GM12874 (cell line): ENCODE results near the gene SORCS2.

Experiments used
- TF ChIP-seq, protein P1 (sequence below): IDR thresholded peaks from 2 replicates; pipeline ENCODE4 v1.5.1; 2011; ENCODE audit warnings: low read depth, mild to moderate bottlenecking, control low read depth, low read length, moderate library complexity; ENCODE audit not compliant: insufficient read depth

Gene SORCS2

GRCh38 chr4:7367864-7368277, 175.5 kb downstream of the SORCS2 start:
- TF ChIP-seq, protein P1, sequence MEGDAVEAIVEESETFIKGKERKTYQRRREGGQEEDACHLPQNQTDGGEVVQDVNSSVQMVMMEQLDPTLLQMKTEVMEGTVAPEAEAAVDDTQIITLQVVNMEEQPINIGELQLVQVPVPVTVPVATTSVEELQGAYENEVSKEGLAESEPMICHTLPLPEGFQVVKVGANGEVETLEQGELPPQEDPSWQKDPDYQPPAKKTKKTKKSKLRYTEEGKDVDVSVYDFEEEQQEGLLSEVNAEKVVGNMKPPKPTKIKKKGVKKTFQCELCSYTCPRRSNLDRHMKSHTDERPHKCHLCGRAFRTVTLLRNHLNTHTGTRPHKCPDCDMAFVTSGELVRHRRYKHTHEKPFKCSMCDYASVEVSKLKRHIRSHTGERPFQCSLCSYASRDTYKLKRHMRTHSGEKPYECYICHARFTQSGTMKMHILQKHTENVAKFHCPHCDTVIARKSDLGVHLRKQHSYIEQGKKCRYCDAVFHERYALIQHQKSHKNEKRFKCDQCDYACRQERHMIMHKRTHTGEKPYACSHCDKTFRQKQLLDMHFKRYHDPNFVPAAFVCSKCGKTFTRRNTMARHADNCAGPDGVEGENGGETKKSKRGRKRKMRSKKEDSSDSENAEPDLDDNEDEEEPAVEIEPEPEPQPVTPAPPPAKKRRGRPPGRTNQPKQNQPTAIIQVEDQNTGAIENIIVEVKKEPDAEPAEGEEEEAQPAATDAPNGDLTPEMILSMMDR = no peak

GRCh38 chr4:7368296-7368695, 176.0 kb downstream of the SORCS2 start:
- TF ChIP-seq, protein P1 = no peak

GRCh38 chr4:7369511-7369910, 177.2 kb downstream of the SORCS2 start:
- TF ChIP-seq, protein P1 = no peak

GRCh38 chr4:7370038-7370437, 177.7 kb downstream of the SORCS2 start:
- TF ChIP-seq, protein P1 = no peak

DNA sequence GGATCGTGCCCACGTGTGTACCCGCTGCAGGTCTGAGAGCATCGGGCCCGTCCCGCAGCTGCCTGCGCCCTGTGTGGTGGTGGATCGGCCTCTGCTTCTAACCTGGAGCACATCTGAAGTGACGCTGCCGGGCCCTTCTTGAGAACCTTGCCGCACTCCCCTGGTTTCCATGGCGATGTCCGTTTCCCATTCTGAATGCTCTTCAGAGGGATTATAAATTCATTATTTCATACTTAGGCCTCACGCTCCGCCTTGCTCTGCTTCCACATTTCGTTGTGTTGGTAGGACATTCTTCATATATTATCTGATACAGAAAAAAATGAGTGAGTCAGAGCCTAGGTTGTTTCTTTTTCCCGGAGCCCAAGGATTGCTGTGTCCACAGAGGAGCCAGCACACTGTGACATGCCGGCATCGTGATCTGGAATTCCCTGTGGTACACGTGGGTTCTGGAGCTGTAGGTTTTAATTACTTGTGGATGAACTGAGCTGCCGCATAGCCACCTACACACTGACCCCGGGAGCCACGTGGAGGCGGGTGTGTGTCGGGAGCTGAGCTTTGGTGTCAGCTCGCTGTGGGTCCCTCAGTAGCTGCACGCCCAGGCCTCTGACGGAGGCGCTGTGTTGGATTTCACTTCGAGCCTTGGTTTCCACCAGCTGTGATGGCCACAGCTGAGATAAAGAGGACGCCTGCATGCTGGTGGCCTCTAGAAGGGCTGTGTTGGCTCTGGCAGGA, 179.0 kb downstream of the SORCS2 start:
- TF ChIP-seq, protein P1 = no peak

DNA sequence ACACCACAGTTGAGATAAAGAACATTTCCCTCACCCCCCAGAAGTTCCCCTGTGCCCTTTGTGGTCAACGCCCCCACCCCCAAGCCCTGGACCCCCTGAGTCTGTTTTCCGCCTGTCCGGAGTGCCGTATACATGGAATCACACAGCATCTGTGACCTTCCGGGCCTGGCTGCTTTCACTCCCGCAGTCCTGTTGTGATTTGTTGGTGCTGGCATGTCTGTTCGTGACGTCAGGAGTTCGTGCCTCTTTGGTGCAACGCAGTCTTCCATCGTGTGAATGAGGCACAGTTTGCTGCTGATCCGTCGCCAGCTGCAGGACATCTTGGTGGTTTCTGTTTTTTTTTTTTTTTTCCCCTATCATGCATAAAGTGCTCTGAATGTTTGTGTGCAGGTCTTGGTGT, 180.3 kb downstream of the SORCS2 start:
- TF ChIP-seq, protein P1 = no peak

GRCh38 chr4:7374571-7374970, 182.2 kb downstream of the SORCS2 start:
- TF ChIP-seq, protein P1 = no peak

GRCh38 chr4:7375427-7375826, 183.1 kb downstream of the SORCS2 start:
- TF ChIP-seq, protein P1 = no peak
